C4-2B (cell line): Measurements from ENCODE around the gene RFWD3.

Experiments
- ZFX ChIP-seq: fragments of 450-650 bp; IDR thresholded peaks from 2 replicates; pipeline ENCODE4 v1.6.1; 2017
- TF ChIP-seq, protein P1 (sequence below): fragments of 450-650 bp; conservative IDR thresholded peaks from 2 replicates; pipeline ENCODE4 v1.5.1; 2017; ENCODE audit warnings: mild to moderate bottlenecking

DNA sequence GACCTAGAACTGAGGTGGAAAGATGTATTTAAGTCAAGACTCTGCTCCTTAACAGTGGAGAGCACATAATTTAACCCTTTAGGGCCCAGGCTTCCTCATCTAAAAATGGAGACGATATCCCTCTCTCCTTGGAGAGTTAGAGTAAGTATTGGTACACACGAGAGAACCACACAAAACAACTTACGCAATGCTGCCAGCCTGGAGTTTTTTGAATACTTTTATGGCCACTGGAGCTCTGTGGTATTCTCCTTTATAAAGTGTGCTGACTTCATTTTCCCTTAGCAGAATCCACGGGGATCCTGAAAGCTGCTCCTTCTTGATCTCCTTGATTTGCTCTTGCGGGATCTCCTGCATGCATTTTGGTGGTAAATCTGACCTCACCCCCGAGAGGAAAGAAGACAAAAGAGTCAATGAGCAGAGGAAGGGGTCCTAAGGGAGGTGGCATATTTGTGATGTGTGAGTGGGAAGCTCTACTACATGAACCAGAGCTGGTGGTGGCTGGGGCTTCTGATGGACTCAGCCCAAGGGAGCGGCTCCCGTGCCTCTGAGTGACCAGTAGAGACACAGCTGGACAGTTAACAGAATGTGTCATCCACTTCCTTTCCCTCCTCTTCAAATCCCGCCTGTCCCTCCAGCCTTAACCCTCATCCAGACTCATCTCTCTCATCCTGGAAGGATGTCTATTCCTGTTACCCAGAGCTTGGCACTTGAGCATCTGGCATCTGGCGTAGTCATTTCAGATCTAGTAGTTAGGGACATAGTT, 24.6 kb upstream of the RFWD3 start:
- TF ChIP-seq, protein P1, sequence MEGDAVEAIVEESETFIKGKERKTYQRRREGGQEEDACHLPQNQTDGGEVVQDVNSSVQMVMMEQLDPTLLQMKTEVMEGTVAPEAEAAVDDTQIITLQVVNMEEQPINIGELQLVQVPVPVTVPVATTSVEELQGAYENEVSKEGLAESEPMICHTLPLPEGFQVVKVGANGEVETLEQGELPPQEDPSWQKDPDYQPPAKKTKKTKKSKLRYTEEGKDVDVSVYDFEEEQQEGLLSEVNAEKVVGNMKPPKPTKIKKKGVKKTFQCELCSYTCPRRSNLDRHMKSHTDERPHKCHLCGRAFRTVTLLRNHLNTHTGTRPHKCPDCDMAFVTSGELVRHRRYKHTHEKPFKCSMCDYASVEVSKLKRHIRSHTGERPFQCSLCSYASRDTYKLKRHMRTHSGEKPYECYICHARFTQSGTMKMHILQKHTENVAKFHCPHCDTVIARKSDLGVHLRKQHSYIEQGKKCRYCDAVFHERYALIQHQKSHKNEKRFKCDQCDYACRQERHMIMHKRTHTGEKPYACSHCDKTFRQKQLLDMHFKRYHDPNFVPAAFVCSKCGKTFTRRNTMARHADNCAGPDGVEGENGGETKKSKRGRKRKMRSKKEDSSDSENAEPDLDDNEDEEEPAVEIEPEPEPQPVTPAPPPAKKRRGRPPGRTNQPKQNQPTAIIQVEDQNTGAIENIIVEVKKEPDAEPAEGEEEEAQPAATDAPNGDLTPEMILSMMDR: no peak
- no peak for TF ChIP-seq ZFX
